Activated T-cell treated with anti-CD3 and anti-CD28 coated beads for 1 hour (primary cell): ENCODE results near the gene EIF5.
"Not testable (repeated sequence)": the region's sequence is repeated elsewhere in the genome, so short reads cannot be mapped to it uniquely, and the experiment has no call there.

Experiments
- DNase-seq: peaks from one replicate; pipeline ENCODE4 v3.0.0-alpha.2; 2020; ENCODE audit warnings: low read depth

Gene EIF5

GRCh38 chr14:103336191-103336590 lies 2.2 kb downstream of the EIF5 start:
- no peak for DNase-seq

GRCh38 chr14:103337794-103338193 lies 3.8 kb downstream of the EIF5 start:
- DNase-seq, result no peak

- no peak for DNase-seq
Measured at GRCh38 chr14:103339561-103339960, 5.5 kb downstream of the EIF5 start.

- DNase-seq, result no peak
Measured at GRCh38 chr14:103340480-103341212, 6.6 kb downstream of the EIF5 start.

DNA sequence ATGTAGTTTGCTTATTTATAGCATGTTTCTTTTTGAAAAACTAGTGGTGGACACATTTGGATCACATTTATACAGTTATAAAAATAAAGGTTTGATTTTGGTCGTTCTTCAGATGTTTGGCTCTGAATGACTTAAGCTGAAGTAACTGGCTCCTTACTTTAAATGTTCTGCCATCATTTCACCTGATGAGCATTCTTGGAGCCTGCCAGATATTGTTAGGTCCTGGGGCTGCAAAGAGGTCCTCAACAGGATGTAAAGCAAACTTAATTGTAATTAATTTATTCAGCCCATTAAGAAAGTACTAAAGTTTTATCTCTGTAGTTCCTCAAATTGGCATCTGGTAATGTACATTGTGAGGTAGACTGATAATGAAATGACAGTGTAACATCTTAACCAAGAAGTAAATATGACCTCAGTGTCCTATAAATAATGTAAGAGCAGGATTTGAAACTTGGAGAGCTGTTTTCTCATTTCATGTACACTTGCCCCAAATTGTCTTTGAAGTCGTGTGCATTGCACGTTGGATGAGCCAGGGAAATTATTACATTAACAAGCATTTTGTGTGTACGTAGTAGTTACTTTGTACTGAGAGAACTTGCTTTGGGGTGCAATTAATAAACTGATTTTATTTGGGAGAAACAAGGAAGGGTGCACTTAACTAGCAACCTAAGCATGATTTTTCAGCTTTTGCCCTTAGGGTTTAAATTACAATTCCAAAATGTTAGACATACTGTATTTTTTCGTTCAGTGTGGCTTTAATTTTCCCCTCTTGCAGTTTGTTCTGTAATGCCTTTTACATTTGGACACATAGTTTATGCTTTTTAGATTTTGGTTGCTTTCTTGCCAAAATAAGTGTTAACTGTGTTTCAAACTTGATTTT lies 7.5 kb downstream of the EIF5 start:
- DNase-seq, result no peak

DNA sequence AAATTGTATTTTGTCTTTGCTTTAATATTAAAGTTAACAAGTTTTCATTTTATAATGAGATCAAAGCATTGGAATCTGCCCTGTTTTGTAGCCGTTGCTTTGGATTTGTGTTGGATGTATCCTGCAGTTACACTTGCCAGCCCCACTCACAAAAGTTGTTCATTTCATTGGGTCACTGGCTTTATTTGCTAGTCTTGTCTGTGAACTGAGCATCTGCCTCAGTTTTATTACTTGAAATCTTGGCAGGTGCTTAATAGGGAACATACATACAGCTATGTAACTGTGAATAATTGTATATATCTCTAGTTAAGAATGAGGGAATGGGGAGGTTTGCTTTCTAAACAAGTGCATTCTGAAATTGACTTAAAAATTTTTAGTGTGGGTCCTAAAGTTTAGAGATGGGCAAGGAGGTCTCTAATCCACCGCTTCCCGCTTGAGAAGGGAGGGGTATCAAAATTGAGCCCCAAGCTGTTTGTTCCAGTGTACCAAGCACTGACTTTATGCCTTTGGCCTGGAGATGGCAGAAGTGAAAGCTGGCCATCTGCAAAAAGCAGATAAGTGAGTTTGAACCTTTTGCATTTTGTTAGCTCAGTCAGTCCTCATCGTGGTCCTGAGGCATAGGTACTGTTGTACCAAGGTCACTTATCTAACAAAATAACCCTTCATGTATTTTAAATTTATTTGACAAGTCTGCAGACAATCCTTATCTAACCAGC lies 9.3 kb downstream of the EIF5 start:
- DNase-seq, result no peak

DNA sequence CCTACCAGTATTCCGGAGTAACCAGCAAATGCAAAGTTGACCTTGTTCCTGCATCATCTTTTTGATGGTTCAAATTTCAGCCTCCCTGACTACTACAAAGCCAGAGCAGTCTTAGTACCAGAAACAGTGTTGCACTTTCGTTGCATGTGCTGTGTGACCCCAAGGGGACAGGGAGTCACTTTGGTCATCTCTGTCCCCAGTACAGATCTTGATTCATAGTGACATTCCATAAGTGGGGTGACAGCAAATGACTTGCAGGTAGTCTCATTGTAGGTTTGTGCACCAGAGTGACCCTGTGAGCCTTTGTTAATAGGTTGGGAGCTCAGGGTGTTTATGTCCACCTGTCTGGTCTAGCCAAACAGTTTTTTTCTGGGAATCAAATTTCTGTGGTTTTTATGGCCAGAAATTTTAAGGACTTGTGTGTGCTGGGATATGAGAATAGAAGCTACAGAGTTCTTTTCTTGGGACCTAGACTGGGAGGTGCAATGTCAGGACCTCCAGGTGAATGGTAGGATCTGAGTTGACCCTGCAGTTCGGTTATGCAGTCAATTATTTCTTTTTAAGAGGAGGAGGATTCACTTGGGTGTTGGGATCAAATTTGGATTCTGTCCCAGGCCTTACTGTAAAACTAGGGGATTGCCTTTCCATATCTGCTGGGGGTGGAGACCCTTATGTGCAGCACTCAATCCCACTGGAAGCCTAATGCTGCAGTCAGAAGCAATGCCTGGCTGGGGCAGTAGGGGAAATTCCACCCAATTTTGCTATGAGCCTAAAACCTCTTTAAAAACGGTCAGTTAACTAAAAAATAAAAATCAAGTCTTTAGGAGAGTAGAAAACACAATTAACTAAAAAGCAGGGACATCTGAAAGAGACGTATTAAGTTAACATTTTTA lies 10.1 kb downstream of the EIF5 start:
- no peak for DNase-seq

- DNase-seq, result no peak
Measured at GRCh38 chr14:103346286-103346685, 12.2 kb downstream of the EIF5 start.

DNA sequence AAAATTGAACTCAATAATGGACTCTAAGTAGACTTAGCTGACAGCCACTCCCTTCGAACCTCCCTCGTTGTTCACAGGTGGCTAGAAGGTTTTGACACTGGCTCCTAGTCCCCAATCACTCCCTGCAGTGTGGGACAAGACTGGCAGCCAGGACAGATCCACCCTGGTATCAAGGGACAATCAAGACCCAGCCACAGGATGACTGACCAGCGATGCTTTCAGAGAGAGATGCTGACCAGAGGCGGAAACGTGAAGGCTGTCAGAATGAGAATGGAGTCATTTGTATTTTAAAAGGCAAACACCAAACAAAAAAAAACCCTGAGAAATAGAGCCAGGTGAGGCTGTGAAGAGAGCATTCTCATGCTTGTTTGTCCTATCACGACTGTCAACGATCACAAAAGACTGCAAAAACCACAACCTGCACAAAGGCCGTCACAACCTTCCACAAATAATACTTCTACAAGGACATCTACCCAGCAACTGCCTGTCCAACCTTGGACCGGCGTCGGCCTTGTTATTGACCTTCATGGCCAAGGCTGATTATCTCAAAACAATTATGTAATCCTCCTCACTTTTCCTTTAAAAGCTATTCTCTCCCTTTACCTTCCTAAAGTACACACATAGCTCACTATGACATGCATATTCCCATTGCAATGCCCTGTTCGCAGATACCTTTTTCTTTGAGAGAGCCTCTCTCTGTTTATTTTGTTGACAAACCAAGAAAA lies 13.2 kb downstream of the EIF5 start:
- no peak for DNase-seq

DNA sequence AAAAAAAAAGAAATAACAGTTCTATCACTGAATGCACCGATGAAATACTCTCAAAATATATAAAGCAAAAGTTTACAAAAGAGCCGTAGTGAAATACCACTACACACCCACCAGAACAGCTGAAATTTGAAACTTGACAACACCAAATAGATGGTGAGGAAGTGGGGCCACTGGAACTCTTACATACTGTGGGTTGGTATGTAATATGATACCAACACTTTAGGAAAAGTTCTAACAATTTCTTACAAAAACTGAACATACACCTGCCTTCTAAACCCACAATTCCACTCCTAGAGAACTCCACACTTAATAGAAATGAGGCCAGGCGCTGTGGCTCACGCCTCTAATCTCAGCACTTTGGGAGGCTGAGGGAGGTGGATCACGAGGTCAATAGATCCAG lies 14.1 kb downstream of the EIF5 start:
- DNase-seq, result no peak

DNA sequence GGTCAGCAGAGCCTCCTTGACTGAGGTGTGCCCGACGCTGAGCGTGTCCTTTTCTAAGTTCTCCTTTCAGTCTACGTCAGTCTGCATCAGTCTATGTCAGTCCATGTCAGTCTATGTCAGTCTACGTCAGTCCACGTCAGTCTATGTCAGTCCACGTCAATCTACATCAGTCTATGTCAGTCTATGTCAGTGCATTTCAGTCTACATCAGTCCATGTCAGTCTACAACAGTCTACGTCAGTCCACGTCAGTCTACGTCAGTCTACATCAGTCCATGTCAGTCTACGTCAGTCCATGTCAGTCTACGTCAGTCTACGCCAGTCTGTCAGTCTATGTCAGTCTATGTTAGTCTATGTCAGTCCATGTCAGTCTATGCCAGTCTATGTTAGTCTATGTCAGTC lies 15.9 kb downstream of the EIF5 start:
- DNase-seq, result no peak

DNA sequence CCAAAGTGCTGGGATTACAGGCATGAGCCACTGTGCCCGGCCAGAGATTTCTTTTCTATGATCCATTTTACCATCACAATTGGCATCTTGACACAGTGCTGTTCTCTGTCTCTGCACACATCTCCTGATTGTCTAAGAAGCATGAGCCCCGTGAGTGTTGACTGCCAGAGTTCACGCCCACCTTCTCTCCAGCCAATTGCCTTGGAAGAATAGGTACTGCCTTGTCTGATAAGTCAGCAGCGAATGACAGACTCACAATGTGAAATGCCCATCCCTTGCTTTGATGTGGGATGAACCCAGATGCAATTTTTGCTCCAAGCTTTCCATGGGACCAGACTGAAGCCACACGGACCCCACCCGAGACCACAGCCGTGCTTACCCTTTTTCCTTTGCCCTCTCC lies 19.3 kb downstream of the EIF5 start:
- no peak for DNase-seq

DNA sequence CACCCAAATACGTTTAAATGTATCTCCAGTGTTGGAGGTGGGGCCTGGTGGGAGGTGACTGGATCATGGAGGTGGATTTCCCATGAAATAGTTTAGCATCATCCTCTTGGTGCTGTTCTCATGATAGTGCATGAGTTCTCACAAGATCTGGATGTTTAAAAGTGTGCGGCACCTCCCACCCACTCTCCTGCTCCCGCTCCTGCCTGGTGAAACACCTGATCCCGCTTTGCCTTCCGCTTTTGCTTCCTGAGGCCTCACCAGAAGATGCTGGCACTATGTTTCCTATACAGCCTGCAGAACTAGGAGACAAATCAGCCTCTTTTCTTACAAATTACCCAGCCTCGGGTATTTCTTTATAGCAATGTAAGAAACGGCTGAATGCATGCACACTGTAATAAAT lies 20.1 kb downstream of the EIF5 start:
- no peak for DNase-seq

- DNase-seq, result no peak
Measured at GRCh38 chr14:103356024-103356682, 22.1 kb downstream of the EIF5 start.

DNA sequence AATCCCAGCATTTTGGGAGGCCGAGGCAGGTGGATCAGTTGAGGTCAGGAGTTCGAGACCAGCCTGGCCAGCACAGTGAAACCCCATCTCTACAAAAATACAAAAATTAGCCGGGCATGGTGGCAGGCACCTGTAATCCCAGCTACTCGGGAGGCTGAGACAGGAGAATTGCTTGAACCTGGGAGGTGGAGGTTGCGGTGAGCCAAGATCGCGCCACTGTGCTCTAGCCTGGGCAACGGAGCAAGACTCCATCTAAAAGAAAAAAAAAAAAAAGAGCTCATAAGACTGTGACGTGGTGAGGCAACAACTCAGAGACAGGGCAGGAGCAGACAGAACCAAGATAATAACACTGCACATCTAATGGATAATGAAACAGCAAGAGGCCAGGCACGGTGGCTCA lies 23.5 kb downstream of the EIF5 start:
- not testable (repeated sequence) for DNase-seq

DNA sequence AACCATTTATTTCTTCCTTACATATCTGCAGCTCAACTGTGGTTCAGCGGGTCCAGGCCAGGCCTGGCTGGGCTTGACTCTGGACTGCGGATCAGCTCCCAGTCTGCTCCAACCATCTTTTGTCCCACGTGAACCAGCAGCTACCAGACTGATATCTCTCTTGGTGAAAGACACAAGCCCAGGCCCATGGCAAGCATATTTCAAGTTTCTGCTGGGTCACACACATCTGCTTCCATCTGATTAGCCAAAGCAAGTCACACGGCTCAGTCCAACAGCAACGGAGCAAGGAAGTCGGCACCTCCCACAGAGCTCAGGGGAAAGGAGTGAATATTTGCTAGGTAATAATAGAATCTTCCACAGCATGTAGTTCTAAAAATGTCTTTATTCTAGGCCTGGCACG lies 26.5 kb downstream of the EIF5 start:
- DNase-seq, result no peak

DNA sequence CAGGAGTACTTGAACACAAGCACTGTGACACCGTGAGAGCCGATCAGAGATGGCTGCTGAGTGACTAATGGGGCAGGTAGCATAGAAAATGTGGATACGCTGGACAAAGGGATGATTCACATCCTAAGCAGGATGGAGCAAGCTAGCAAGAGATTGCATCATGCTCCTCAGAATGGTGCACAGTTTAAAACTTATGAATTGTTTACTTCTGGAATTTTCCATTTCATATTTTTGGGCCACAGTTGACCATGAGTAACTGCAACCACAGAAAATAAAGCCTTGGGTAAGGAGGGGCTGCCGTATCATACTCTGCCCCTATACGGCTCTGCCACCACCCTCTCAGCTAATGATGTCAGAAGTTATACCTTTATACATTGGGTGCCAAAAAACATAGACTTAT lies 27.8 kb downstream of the EIF5 start:
- DNase-seq, result no peak

- no peak for DNase-seq
Measured at GRCh38 chr14:103362780-103363179, 28.7 kb downstream of the EIF5 start.

DNA sequence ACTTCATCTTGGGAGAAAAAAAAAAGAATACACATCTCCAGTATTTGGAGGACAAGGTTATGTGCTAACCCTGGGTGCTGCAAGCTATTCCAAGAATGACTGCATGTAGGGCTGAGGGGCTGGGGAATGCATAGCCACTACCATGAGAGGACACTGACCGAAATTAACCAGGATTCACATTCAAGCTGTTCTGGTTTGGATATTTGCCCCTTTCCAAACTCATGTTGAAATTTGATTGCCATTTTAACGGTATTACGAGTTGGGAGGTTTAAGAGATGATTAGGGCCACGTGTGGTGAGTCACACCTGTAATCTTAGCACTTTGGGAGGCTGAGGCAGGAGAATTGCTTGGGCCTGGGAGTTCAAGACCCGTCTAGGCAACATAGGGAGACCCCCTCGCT lies 32.7 kb downstream of the EIF5 start:
- no peak for DNase-seq

- DNase-seq, result no peak
Measured at GRCh38 chr14:103367995-103368394, 34.0 kb downstream of the EIF5 start.

GRCh38 chr14:103370087-103370486 lies 36.0 kb downstream of the EIF5 start:
- no peak for DNase-seq
